Naive thymus-derived CD4-positive, alpha-beta T cell (primary cell): ENCODE measurements around the gene KAT8. TPM values are rescaled to one million over a fixed set of nuclear protein-coding genes. Genes with fewer than 3 reads are reported as not detected.
"Not testable (repeated sequence)": the region's sequence is repeated elsewhere in the genome, so short reads cannot be mapped to it uniquely, and the experiment has no call there.

Experiments used
- ATAC-seq: fragments of 150-1000 bp; cut with Tn5 transposase; 2 replicates; pipeline ENCODE4 v1.10.0; 2021; ENCODE audit warnings: mild to moderate bottlenecking, moderate library complexity
- CTCF ChIA-PET: fragments of 350-600 bp; sonication (Branson Sonifier 250); formaldehyde crosslinking; loops from one replicate; lab custom pipeline; 2021; ENCODE audit warnings: antibody characterized with exemption; lab: Charles Lee
- POLR2A ChIA-PET: fragments of 350-600 bp; sonication (Branson Sonifier 250); formaldehyde crosslinking; loops from one replicate; lab custom pipeline; 2021; ENCODE audit warnings: antibody characterized with exemption, inconsistent platforms; lab: Charles Lee
- DNase-seq, 9 donors: peaks; one replicate each; pipeline versions ENCODE4 v3.0.0 to v3.0.0-alpha.2; 2020 to 2022; ENCODE audit warnings: mixed read lengths in 1 of 9
- H3K27ac ChIP-seq: one replicate; pipeline ENCODE4 v1.7.0; 2013; ENCODE audit warnings: mild to moderate bottlenecking, low read depth, low read length, moderate library complexity
- H3K27me3 ChIP-seq, 2 donors: one replicate each; pipeline ENCODE4 v1.7.0; 2013; ENCODE audit warnings: low read length in 2 of 2, mild to moderate bottlenecking in 2 of 2, moderate library complexity in 2 of 2; ENCODE audit not compliant: control insufficient read depth in 2 of 2, insufficient read depth in 2 of 2
- H3K36me3 ChIP-seq, 3 experiments: 1 replicate in 2 of 3; 2 replicates in 1 of 3; pipeline ENCODE4 v1.7.0; 2013; ENCODE audit warnings: low read length in 3 of 3, mild to moderate bottlenecking in 3 of 3, moderate library complexity in 1 of 3; ENCODE audit not compliant: insufficient read depth in 3 of 3, control insufficient read depth in 2 of 3
- H3K4me1 ChIP-seq, 2 donors: one replicate each; pipeline ENCODE4 v1.7.0; 2013; ENCODE audit warnings: low read length in 2 of 2, mild to moderate bottlenecking in 2 of 2, moderate library complexity in 1 of 2; ENCODE audit not compliant: control insufficient read depth in 2 of 2, insufficient read depth in 2 of 2
- H3K4me3 ChIP-seq: 2 replicates; pipeline ENCODE4 v1.7.0; 2013; ENCODE audit warnings: mild to moderate bottlenecking, low read length
- H3K9me3 ChIP-seq, 3 experiments: 1 replicate in 2 of 3; 2 replicates in 1 of 3; pipeline ENCODE4 v1.7.0; 2013; ENCODE audit warnings: low read length in 3 of 3; ENCODE audit not compliant: control insufficient read depth in 2 of 3
- H3K27ac Mint-ChIP-seq, 9 donors: one replicate each; pipeline ENCODE4 v1.8.0; 2020 to 2022; ENCODE audit warnings: mixed read lengths in 9 of 9, mild to moderate bottlenecking in 8 of 9, moderate library complexity in 5 of 9, inconsistent platforms in 2 of 9
- H3K27me3 Mint-ChIP-seq, 5 donors: one replicate each; pipeline ENCODE4 v1.8.0; 2021 to 2022; ENCODE audit warnings: mixed read lengths in 5 of 5, mild to moderate bottlenecking in 1 of 5
- H3K36me3 Mint-ChIP-seq, 5 donors: one replicate each; pipeline ENCODE4 v1.8.0; 2020 to 2022; ENCODE audit warnings: mixed read lengths in 5 of 5, mild to moderate bottlenecking in 3 of 5, inconsistent platforms in 1 of 5
- H3K4me1 Mint-ChIP-seq, 7 donors: one replicate each; pipeline ENCODE4 v1.8.0; 2020 to 2022; ENCODE audit warnings: mixed read lengths in 7 of 7, mild to moderate bottlenecking in 3 of 7, inconsistent platforms in 1 of 7
- H3K4me3 Mint-ChIP-seq, 10 donors: one replicate each; pipeline ENCODE4 v1.8.0; 2020 to 2022; ENCODE audit warnings: mild to moderate bottlenecking in 10 of 10, mixed read lengths in 10 of 10, moderate library complexity in 6 of 10, inconsistent platforms in 2 of 10
- H3K9me3 Mint-ChIP-seq, 11 donors: one replicate each; pipeline ENCODE4 v1.8.0; 2020 to 2022; ENCODE audit warnings: mixed read lengths in 11 of 11, mild to moderate bottlenecking in 4 of 11, inconsistent platforms in 1 of 11, moderate library complexity in 1 of 11
- intact Hi-C, 2 donors: fragments of 100-400 bp; cut with micrococcal nuclease; formaldehyde crosslinking; loops; one replicate each; pipeline ENCODE4 v1.15.1; 2023
- polyA plus RNA-seq, 2 donors: library from polyadenylated mRNA; unstranded; fragments of 300-500 nt; fragmentation: Illumina TruSeq; gene quantifications; one replicate each; pipeline ENCODE4 v1.2.3, GENCODE V29; 2021
- total RNA-seq, 6 experiments: library from RNA in 5 of 6; stranded (reverse) in 5 of 6; gene quantifications; 1 replicate in 5 of 6; 2 replicates in 1 of 6; pipeline ENCODE4 v1.2.3 and lab custom pipeline; 2021 to 2026

KAT8 gene
- total and polyA plus RNA-seq, 7 experiments from 2014 or later, result 63.0 to 134 (median 109) TPM

DNA sequence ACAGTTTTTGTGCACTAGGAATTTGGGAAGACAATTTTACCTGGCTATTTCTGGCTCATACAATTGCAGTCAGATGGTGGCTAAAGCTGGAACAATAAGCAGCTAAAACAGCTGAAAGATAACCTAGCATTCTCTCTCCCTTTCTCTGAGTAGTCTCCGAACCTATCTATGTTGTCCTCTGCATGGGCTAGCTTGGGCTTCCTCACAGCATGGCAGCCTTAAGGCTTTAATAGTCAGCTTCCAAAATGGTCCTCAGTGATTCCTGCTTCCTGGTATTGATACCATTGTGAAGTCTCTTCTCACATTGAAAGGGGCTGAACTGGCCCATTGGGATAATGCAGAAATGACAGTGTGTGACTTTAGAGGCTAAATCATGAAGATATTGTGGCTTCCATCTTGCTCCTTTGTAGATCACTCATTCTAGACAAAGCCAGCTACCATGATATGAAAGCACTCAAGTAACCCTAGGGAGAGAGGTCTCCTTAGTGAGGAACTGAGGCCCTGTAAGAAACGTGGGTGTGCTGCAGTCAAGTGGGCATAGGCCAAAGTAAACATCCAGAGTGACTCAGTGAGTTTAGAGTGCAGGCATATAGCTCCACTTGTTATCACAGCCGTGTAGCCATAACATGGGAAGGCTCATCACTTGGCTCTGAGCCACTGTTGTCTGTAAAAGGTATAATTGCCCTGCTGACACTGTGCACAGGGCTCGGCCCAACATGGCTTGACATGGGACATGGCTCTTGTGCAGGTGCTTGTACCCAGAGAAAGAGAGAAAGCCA lies 17.4 kb upstream of the KAT8 start:
- POLR2A ChIA-PET, result interaction anchor here (1.8 kb wide), 1 partner anchor 80 kb away, joined by 4 read pairs; the partner anchor contains the start of gene FUS
- peaks cover 7 to 14% (median 12%) of the 10 kb centered on the region in 7 donors for H3K4me1 Mint-ChIP-seq
- H3K27ac Mint-ChIP-seq, result no peak overlapping the region
- no peaks in the 10 kb centered on the region for H3K27me3 Mint-ChIP-seq
- H3K27ac ChIP-seq, result no peak overlapping the region
- intact Hi-C loops, result no loop called here
- no peaks in the 10 kb centered on the region for H3K36me3 Mint-ChIP-seq
- CTCF ChIA-PET, result interaction anchor here (0.6 kb wide), 1 partner anchor 55 kb away, joined by 5 read pairs; no protein-coding TSS in a partner anchor
- ATAC-seq, result no peak
- no peaks in the 10 kb centered on the region for H3K36me3 ChIP-seq
- no peaks in the 10 kb centered on the region for H3K27me3 ChIP-seq
- H3K9me3 Mint-ChIP-seq, result peaks cover 0 to 6% (median 0%) of the 10 kb centered on the region in 11 donors
- H3K4me3 ChIP-seq, result no peak overlapping the region
- H3K9me3 ChIP-seq, result no peaks in the 10 kb centered on the region
- peaks cover 7 to 8% of the 10 kb centered on the region in 2 donors for H3K4me1 ChIP-seq
- H3K4me3 Mint-ChIP-seq, result no peak overlapping the region
- DNase-seq, result no peak

DNA sequence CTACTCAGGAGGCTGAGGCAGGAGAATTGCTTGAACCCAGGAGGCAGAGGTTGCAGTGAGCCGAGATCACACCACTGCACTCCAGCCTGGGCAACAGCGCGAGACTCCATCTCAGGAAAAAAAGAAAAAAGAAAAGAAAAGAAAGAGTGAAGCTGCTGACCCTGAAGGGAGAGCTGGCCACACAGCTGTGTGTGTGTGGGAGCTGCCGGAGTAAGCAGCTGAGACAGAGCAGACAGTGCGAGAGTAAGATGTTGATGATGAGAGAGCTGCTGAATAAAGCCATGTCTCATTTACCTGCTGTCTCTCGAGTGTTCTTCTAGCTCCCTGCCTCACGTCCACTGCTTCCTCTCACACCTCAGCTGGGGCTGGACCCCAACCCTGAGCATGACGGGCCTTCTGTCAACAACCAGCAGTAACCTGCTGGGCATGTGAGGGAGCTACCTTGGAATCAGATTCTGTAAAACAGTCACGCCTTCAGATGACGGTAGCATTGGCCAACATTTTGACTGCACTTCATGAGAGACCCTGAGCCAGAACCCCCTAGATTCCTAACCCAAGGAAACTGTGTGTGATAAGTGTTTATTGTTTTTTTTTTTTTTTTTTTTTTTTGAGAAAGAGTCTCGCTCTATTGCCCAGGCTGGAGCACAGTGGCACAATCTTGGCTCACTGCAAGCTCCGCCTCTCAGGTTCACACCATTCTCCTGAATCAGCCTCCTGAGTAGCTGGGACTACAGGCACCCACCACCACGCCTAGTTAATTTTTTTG lies 16.4 kb upstream of the KAT8 start:
- H3K9me3 ChIP-seq, intact Hi-C loops, H3K4me3 Mint-ChIP-seq, H3K4me1 ChIP-seq, H3K36me3 ChIP-seq, H3K27me3 ChIP-seq, H3K36me3 Mint-ChIP-seq, H3K9me3 Mint-ChIP-seq, H3K27ac ChIP-seq, H3K4me1 Mint-ChIP-seq, H3K27me3 Mint-ChIP-seq, H3K27ac Mint-ChIP-seq, DNase-seq, H3K4me3 ChIP-seq, ATAC-seq: not testable (repeated sequence)
- CTCF ChIA-PET, result interaction anchor here (0.6 to 1.0 kb wide), 4 partner anchors 56 to 767 kb away, joined by 3 to 7 read pairs (median 4); partner anchors contain the start of gene PYDC1
- POLR2A ChIA-PET, result interaction anchor here (1.8 kb wide), 1 partner anchor 79 kb away, joined by 4 read pairs; the partner anchor contains the start of gene FUS

DNA sequence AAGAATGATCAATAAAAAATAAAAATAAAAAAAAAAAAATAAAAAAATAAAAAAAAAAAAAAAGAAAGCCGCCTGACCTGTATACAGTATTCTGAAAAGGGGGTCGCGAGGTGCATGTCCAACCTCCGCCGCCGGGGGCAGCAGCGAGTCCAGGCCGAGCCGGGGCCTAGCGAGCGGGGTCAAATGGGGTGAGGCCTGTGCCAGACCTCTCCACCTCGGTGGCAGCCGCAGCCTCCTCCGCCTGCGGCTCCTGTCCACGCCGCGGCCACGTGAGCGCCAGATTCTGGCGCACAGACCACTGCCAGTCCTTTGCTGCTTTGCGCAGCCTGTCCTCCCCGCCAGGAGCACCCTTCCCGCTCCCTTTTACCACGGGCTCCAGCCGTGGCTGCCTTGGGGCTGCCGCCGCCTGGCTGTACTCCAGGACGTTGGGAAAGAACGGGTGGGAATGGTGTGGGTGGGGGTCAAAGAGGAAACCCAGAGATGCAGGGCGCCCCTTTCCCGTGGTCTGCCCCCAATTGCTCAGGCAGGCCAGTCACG lies 11.7 kb upstream of the KAT8 start:
- H3K4me1 ChIP-seq, result peaks cover 4 to 16% of the 10 kb centered on the region in 2 donors
- H3K9me3 ChIP-seq, result no peaks in the 10 kb centered on the region
- ChIA-PET CTCF (no interaction called here), POLR2A (interaction anchor here (2.6 kb wide), 1 partner anchor 12 kb away, joined by 14 read pairs; the partner anchor contains the start of gene KAT8)
- H3K9me3 Mint-ChIP-seq, result no peaks in the 10 kb centered on the region
- peak overlapping the region in 7 of 10 donors; percentile 14 to 68 (median 49) for H3K4me3 Mint-ChIP-seq
- ATAC-seq, result peak; percentile 92
- no peaks in the 10 kb centered on the region for H3K27me3 Mint-ChIP-seq
- peaks cover 0 to 19% (median 0%) of the 10 kb centered on the region in 3 experiments for H3K36me3 ChIP-seq
- DNase-seq, result peak; percentile 54 to 86 (median 65)
- H3K36me3 Mint-ChIP-seq, result peaks cover 0 to 11% (median 0%) of the 10 kb centered on the region in 5 donors
- no peaks in the 10 kb centered on the region for H3K27me3 ChIP-seq
- no peak overlapping the region for H3K4me3 ChIP-seq
- H3K27ac Mint-ChIP-seq, result peak overlapping the region in 4 of 9 donors; percentile 14 to 76 (median 42)
- H3K27ac ChIP-seq, result peak overlapping the region; percentile 27
- peaks cover 10 to 28% (median 19%) of the 10 kb centered on the region in 7 donors for H3K4me1 Mint-ChIP-seq
- intact Hi-C loops, result loop anchor here (2.0 kb wide), 2 partner anchors 13 to 37 kb away; no protein-coding TSS in a partner anchor

DNA sequence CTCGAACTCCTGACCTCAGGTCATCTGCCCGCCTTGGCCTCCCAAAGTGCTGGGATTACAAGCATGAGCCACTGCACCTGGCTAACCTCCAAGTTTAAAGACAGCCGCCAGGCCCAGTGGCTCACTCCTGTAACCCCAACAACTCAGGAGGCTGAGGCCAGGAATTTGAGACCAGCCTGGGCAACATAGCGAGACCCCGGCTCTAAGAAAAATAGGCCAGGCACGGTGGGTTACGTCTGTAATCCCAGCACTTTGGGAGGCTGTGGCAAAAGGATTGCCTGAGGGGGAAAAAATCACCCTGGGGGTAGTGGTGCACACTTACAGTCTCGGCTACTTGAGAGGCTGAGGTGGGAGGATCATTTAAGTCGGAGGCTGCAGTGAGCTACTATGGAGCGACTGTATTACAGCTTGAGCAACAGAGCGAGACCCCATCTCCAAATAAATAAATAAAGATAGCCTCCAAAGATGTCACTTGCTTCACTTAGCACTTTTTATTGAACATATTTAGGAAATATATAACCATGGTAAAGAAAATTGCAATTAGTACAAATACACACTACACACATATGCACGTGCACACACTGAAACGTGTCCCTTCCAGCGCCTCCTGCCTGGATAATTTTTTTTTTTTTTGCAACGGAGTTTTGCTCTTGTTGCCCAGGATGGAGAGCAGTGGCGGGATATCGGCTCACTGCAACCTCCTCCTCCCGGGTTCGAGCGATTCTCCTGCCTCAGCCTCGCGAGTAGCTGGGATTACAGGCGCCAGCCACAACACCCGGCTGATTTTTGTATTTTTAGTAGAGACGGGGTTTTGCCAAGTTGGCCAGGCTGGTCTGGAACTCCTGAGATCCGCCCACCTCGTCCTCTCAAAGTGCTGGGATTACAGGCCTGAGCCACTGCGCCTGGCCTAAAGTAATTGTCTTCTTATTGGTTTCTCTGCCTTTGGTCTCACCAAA lies 10.7 kb upstream of the KAT8 start:
- intact Hi-C loops, result no loop called here
- H3K4me1 Mint-ChIP-seq, result peaks cover 10 to 28% (median 19%) of the 10 kb centered on the region in 7 donors
- Histone ChIP-seq H3K27ac (no peak overlapping the region), H3K27me3 (no peaks in the 10 kb centered on the region), H3K36me3 (peaks cover 0 to 29% (median 0%) of the 10 kb centered on the region in 3 experiments), H3K4me3 (no peak overlapping the region), H3K4me1 (peaks cover 4 to 16% of the 10 kb centered on the region in 2 donors), H3K9me3 (no peaks in the 10 kb centered on the region)
- no peak for DNase-seq
- H3K27me3 Mint-ChIP-seq, result no peaks in the 10 kb centered on the region
- no peaks in the 10 kb centered on the region for H3K9me3 Mint-ChIP-seq
- ChIA-PET CTCF (interaction anchor here (0.6 to 1.0 kb wide), 2 partner anchors 10 to 35 kb away, joined by 3 to 5 read pairs; no protein-coding TSS in a partner anchor), POLR2A (interaction anchor here (0.6 to 2.6 kb wide), 5 partner anchors 9 to 73 kb away, joined by 3 to 14 read pairs (median 3); partner anchors contain the start of genes FUS and KAT8)
- H3K27ac Mint-ChIP-seq, result peak overlapping the region in 3 of 9 donors; percentile 84 to 88 (median 86)
- ATAC-seq, result no peak
- H3K36me3 Mint-ChIP-seq, result peaks cover 0 to 11% (median 0%) of the 10 kb centered on the region in 5 donors
- peak overlapping the region in 9 of 10 donors; percentile 77 to 91 (median 86) for H3K4me3 Mint-ChIP-seq

DNA sequence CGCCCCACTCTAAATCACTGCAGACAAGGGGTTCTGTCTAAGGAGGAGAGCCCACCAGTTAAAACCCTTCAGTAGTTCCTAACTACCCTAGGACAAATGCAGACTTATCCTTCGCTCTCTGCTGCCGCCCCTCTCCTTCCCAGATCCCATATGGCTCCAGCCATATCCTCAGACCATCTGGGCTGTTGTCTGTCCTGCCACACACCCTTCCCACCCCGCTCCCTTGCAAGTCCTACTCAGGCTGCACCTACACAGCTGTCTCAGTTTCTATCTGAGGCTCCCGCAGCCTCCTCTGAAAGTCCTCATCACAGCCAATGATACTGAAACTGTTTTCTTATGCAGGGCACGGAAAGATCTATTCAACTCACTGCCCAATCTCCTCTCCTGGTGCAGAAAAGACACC lies 10.0 kb upstream of the KAT8 start:
- ChIA-PET CTCF (interaction anchor here (1.0 kb wide), 1 partner anchor 35 kb away, joined by 5 read pairs; no protein-coding TSS in a partner anchor), POLR2A (interaction anchor here (0.9 to 2.6 kb wide), 4 partner anchors 10 to 76 kb away, joined by 3 to 14 read pairs (median 3); partner anchors contain the start of gene KAT8)
- peak overlapping the region in 6 of 9 donors; percentile 80 to 88 (median 84) for H3K27ac Mint-ChIP-seq
- intact Hi-C loops, result no loop called here
- ATAC-seq, result no peak
- peaks cover 0 to 11% (median 0%) of the 10 kb centered on the region in 5 donors for H3K36me3 Mint-ChIP-seq
- peaks cover 10 to 28% (median 19%) of the 10 kb centered on the region in 7 donors for H3K4me1 Mint-ChIP-seq
- Histone ChIP-seq H3K36me3 (peaks cover 0 to 36% (median 0%) of the 10 kb centered on the region in 3 experiments), H3K9me3 (no peaks in the 10 kb centered on the region), H3K4me1 (peaks cover 4 to 16% of the 10 kb centered on the region in 2 donors), H3K4me3 (no peak overlapping the region), H3K27me3 (no peaks in the 10 kb centered on the region), H3K27ac (peak overlapping the region; percentile 82)
- peak in 1 of 9 donors; percentile 48 for DNase-seq
- no peaks in the 10 kb centered on the region for H3K27me3 Mint-ChIP-seq
- peak overlapping the region; percentile 77 to 91 (median 85) for H3K4me3 Mint-ChIP-seq
- H3K9me3 Mint-ChIP-seq, result no peaks in the 10 kb centered on the region
